GM23338 (cell line): ENCODE measurements around the gene REPIN1. TPM values are rescaled to one million over a fixed set of nuclear protein-coding genes. Genes with fewer than 3 reads are reported as not detected.

Source experiments
- ATAC-seq: fragments of 200-7000 bp; cut with Tn5 transposase; 3 replicates; pipeline ENCODE4 v1.9.1; 2020
- DNase-seq: peaks from one replicate; pipeline ENCODE4 v3.0.0-alpha.2; 2015; ENCODE audit warnings: low spot score
- H2AFZ ChIP-seq: fragments of 200-600 bp; sonication (generic); 2 replicates; pipeline ENCODE4 v1.8.0; 2016; ENCODE audit warnings: antibody characterized with exemption, mild to moderate bottlenecking, moderate library complexity
- H3F3A ChIP-seq: fragments of 200-600 bp; sonication (generic); replicated peaks from 2 replicates; pipeline ENCODE4 v1.8.0; 2017; ENCODE audit warnings: antibody characterized with exemption, mixed run types, low read depth
- H3K27ac ChIP-seq: fragments of 200-600 bp; sonication (generic); 2 replicates; pipeline ENCODE4 v1.6.1; 2016; ENCODE audit warnings: low read depth
- H3K27me3 ChIP-seq: fragments of 200-600 bp; sonication (generic); 2 replicates; pipeline ENCODE4 v1.8.0; 2016; ENCODE audit warnings: mild to moderate bottlenecking, mixed run types, moderate library complexity; ENCODE audit not compliant: insufficient read depth
- H3K36me3 ChIP-seq: fragments of 200-600 bp; sonication (generic); 2 replicates; pipeline ENCODE4 v1.8.0; 2016; ENCODE audit warnings: mild to moderate bottlenecking; ENCODE audit not compliant: insufficient read depth
- H3K4me1 ChIP-seq: fragments of 200-600 bp; sonication (generic); 2 replicates; pipeline ENCODE4 v1.8.0; 2016; ENCODE audit warnings: mild to moderate bottlenecking, moderate library complexity; ENCODE audit not compliant: insufficient read depth
- H3K4me2 ChIP-seq: fragments of 200-600 bp; sonication (generic); 2 replicates; pipeline ENCODE4 v1.7.1; 2017; ENCODE audit warnings: mixed run types
- H3K4me3 ChIP-seq: fragments of 200-600 bp; sonication (generic); 2 replicates; pipeline ENCODE4 v1.6.1; 2016; ENCODE audit warnings: mixed run types
- H3K79me2 ChIP-seq: fragments of 200-600 bp; sonication (generic); replicated peaks from 2 replicates; pipeline ENCODE4 v1.8.0; 2017; ENCODE audit warnings: mild to moderate bottlenecking; ENCODE audit not compliant: insufficient read depth
- H3K9me2 ChIP-seq: fragments of 200-600 bp; sonication (generic); 2 replicates; pipeline ENCODE4 v1.8.0; 2017; ENCODE audit not compliant: insufficient read depth
- H4K20me1 ChIP-seq: fragments of 200-600 bp; sonication (generic); replicated peaks from 2 replicates; pipeline ENCODE4 v1.8.0; 2017; ENCODE audit warnings: mild to moderate bottlenecking; ENCODE audit not compliant: insufficient read depth
- H3K27ac Mint-ChIP-seq: 2 replicates; pipeline ENCODE4 v1.8.0; 2020; ENCODE audit warnings: inconsistent platforms, mild to moderate bottlenecking, moderate library complexity, mixed read lengths
- H3K27me3 Mint-ChIP-seq: 3 replicates; pipeline ENCODE4 v1.8.0; 2022; ENCODE audit warnings: low read depth, mild to moderate bottlenecking, moderate library complexity, mixed read lengths, inconsistent platforms; ENCODE audit not compliant: insufficient read depth, poor library complexity
- H3K36me3 Mint-ChIP-seq: 3 replicates; pipeline ENCODE4 v1.8.0; 2021; ENCODE audit warnings: low read depth, mild to moderate bottlenecking, inconsistent platforms, moderate library complexity, mixed read lengths
- H3K4me1 Mint-ChIP-seq: 3 replicates; pipeline ENCODE4 v1.8.0; 2020; ENCODE audit warnings: mild to moderate bottlenecking, inconsistent platforms, mixed read lengths
- H3K4me3 Mint-ChIP-seq: 3 replicates; pipeline ENCODE4 v1.8.0; 2021; ENCODE audit warnings: moderate library complexity, mild to moderate bottlenecking, inconsistent platforms, mixed read lengths
- H3K9me3 Mint-ChIP-seq: 3 replicates; pipeline ENCODE4 v1.8.0; 2020; ENCODE audit warnings: moderate library complexity, mild to moderate bottlenecking, inconsistent platforms, mixed read lengths
- CTCF ChIP-seq, 2 experiments: fragments of 200-600 bp in 1 of 2; sonication (generic) in 1 of 2; conservative IDR thresholded peaks; 2 replicates each; pipeline versions ENCODE4 v1.5.1 to v1.6.1; 2016 to 2017; ENCODE audit warnings: antibody characterized with exemption in 2 of 2, low read depth in 2 of 2, mild to moderate bottlenecking in 2 of 2, moderate library complexity in 1 of 2
- EZH2 ChIP-seq: fragments of 200-600 bp; sonication (generic); IDR thresholded peaks from one replicate; pipeline ENCODE4 v1.8.0; 2017; ENCODE audit warnings: antibody characterized with exemption, mild to moderate bottlenecking, low read depth; ENCODE audit not compliant: unreplicated experiment
- EZH2phosphoT487 ChIP-seq: fragments of 200-600 bp; sonication (generic); IDR thresholded peaks from one replicate; pipeline ENCODE4 v1.8.1; 2018; ENCODE audit warnings: antibody characterized with exemption; ENCODE audit not compliant: unreplicated experiment
- POLR2AphosphoS5 ChIP-seq: IDR thresholded peaks from 2 replicates; pipeline ENCODE4 v1.6.1; 2016; ENCODE audit warnings: antibody characterized with exemption, low read depth
- STAT1 ChIP-seq: IDR thresholded peaks from one replicate; pipeline ENCODE4 v1.6.1; 2016; ENCODE audit warnings: antibody characterized with exemption; ENCODE audit not compliant: unreplicated experiment
- ZNF114 ChIP-seq: fragments of 250-450 bp; sonication (Bioruptor Pico); IDR thresholded peaks from 2 replicates; pipeline ENCODE4 v1.5.0; 2020; ENCODE audit warnings: mild to moderate bottlenecking, moderate library complexity
- ZNF462 ChIP-seq: fragments of 250-450 bp; sonication (Bioruptor Pico); IDR thresholded peaks from 2 replicates; pipeline ENCODE4 v1.5.0; 2020; ENCODE audit warnings: mild to moderate bottlenecking, moderate library complexity
- polyA plus RNA-seq: library from polyadenylated mRNA; unstranded; fragments of >200 nt; fragmentation: Nextera tagmentation; extraction: Ambion mirVana; gene quantifications from 2 replicates; pipeline ENCODE4 v1.2.1, GENCODE V29; 2016
- total RNA-seq: library from RNA; depleted of rRNA; stranded (reverse); fragments of >200 nt; shearing (Covaris generic); gene quantifications from 2 replicates; pipeline ENCODE4 v1.2.3, GENCODE V29; 2014

Gene REPIN1
- total and polyA plus RNA-seq, 2 experiments from 2014 or later, result 29.8 to 156 TPM

GRCh38 chr7:150358988-150359621 lies 9.5 kb upstream of the REPIN1 start (continued):
- TF ChIP-seq ZNF462 (CRISPR knock-in tag), result no peak

- H3F3A ChIP-seq, result peaks cover 21% of the 10 kb centered on the region
- H3K36me3 ChIP-seq, result no peaks in the 10 kb centered on the region; the same call in 1 of the 2 replicates
- ATAC-seq (no peak), DNase-seq (no peak)
- no peak overlapping the region for H3K4me3 ChIP-seq
- H3K4me1 ChIP-seq, result peaks cover 49% of the 10 kb centered on the region
- Mint-ChIP-seq H3K27me3 (peaks cover 5% of the 10 kb centered on the region), H3K9me3 (no peaks in the 10 kb centered on the region; the same call in 2 of the 3 replicates), H3K36me3 (no peaks in the 10 kb centered on the region; the same call in 2 of the 3 replicates), H3K4me3 (no peak overlapping the region), H3K4me1 (peaks cover 54% of the 10 kb centered on the region), H3K27ac (no peak overlapping the region)
- H3K4me2 ChIP-seq, result no peak overlapping the region
- H3K27ac ChIP-seq, result no peak overlapping the region
- H2AFZ ChIP-seq, result no peak overlapping the region
- no peaks in the 10 kb centered on the region for H3K9me2 ChIP-seq
- H4K20me1 ChIP-seq, result no peaks in the 10 kb centered on the region
- H3K27me3 ChIP-seq, result no peaks in the 10 kb centered on the region
- TF ChIP-seq EZH2 (no peak), STAT1 (no peak), EZH2phosphoT487 (no peak), ZNF114 (no peak), POLR2AphosphoS5 (no peak), CTCF (conservative IDR thresholded peaks at IDR 0.05; ENCODE audit: low read depth in 2 of 2) (no peak)
- H3K79me2 ChIP-seq, result no peaks in the 10 kb centered on the region
Observed at GRCh38 chr7:150359622-150360362, 8.8 kb upstream of the REPIN1 start.
